DMS79 treated with DMSO at 0.1 percent for 48 hours (cell line): Measurements from ENCODE around the gene LDAH.
A peak's percentile ranks its signal among the peaks of the same experiment; 100 is the strongest.
"Not testable (repeated sequence)": the region's sequence is repeated elsewhere in the genome, so short reads cannot be mapped to it uniquely, and the experiment has no call there.

Source experiments
- DNase-seq: peaks from one replicate; lab custom pipeline; 2025; lab: John Stamatoyannopoulos, UW

The LDAH gene

DNA sequence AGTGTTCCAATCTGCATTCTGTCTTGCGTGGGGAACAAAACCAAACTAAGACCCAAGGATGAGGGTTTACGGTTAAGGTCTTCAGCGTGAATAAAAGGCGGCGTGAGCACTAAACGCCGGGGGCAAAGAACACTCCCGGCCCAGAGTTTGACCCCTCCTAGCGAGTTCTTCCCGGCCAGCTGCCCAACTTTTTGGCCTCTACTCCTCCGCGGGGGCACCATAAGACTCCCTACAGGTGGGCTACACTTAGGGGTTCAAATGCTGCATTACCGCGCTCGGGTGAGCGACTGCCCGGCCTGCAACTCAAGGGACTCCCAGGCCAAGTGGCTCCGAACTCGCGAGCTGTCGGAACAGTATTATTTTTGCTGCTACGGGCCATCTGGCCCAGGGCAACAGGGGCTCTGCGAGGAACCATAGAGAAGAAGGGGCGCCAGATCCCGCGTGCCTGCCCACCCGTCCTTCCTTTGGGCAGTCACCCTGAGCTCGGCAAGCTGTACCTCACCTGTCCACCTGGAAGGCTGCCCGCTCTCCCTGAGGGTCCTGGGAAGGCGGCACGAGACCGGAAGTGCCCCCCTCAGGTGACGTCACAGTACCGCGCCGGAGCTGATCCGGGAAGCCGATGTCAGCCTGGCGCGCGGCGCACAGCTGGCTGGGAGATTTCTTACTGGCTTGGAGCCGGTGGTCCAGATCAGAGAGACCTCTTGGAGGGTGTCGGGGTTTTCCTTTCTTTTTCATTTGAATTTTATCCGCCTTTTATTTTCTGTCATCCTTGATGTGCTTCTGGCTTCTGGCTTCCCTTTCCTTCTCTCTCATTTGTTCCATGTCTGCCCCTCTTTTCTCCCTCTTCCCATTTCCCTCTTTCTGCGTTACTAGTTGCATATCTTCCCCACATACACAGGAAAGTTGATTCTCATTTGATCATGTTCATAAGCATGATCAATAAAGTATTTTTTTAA is at the start of gene LDAH:
TSS of gene LDAH (minus strand) at position 567 of the 956 bp plus-strand sequence. CDS start 21,638 bp downstream, outside the sequence.
- peak; percentile 93 for DNase-seq

DNA sequence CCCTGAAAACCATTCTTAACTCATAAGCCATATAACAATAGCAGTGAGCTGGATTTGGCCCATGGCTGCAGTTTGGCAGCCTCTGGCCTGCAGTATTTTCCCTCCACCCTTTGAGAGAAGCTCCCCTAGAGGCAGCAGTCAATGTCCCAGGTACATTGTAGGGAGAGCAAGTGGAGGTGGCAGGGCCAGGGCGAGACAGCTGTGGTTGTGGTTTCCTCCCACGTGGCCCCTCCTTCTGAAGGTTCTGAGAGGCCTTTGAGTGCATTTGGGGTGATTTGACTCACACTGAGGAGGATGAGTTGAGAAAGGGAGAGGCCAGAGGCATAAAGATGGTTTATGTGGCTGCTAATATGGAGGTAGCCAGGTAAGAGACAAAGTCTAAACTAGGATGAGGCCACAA is 45.5 kb upstream of the LDAH start:
- no peak for DNase-seq

DNA sequence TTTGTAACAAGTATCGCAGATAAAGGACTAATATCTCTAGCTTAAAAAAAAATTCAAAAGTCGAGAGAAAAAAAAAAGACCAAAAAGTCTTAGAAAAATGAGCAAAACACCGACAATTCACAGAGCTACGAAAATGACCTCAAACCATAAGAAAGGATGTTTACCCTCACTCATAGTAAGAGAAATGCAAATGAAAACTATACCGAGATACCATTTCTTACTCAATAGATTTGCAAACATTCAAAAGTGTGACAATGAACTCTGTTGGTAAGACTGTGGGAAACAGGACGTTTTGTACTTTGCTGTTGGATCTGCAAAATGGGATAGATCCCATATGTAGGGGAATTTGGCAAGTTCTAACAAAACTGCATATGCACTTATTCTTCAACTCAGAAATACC is 39.9 kb upstream of the LDAH start:
- no peak for DNase-seq

GRCh38 chr2:20855456-20855855 is 32.6 kb upstream of the LDAH start:
- no peak for DNase-seq

- no peak for DNase-seq
These were observed 29.8 kb upstream of the LDAH start for GRCh38 chr2:20852670-20853069.

GRCh38 chr2:20852139-20852538 is 29.2 kb upstream of the LDAH start:
- no peak for DNase-seq

GRCh38 chr2:20844246-20844645 is 21.3 kb upstream of the LDAH start:
- no peak for DNase-seq

DNA sequence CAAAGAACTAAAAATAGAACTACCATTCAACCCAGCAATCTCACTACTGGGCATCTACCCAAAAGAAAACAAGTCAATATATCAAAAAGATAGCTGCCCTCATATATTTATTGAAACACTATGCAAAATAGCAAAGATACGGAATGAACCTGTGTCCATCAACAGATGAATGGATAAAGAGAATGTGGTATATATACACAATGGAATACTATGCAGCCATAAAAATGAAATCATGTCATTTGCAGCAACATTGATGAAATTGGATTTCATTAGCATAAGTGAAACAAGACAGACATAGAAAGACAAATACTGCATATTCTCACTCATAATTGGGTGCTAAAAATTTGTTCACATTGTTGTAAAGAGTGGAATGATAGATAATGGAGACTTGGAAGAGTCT is 16.2 kb upstream of the LDAH start:
- no peak for DNase-seq

DNA sequence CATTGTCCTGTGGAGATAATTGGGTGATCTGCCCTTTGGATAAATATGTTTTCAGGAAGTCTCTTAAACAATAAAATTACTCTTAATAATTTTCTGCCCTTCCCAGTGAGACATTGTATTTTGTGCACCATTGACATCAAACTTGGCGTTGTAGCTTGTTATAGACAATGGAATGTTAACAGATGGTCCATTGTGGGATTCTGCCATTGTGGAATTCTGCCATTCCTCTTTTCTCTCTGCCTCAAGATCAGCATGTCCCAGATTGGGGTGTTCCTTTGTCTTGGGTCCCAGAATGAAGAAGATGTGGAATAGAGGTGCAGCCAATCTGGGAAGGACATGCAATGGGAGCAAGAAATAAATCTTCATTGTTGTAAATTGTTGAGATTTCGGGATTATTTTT is 15.1 kb upstream of the LDAH start:
- no peak for DNase-seq

GRCh38 chr2:20836521-20836920 is 13.6 kb upstream of the LDAH start:
- no peak for DNase-seq

DNA sequence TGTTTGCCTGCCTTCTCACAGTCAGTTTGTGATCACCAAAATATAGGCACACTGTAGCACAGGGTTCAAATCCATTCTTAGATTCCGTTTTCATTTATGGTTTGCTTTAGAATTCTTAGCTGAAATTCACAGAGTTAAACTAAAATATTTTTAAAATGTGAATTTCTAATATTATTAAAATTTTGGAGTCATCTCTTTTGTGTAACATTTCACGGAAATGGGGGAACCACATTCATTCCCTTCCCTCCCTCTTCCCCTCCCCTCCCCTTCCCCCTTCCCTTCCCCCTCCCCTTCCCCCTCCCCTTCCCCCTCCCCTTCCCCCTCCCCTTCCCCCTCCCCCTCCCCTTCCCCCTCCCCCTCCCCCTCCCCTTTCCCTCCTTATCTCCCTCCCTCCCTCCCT is 11.4 kb upstream of the LDAH start:
- no peak for DNase-seq

- DNase-seq = no peak
These were observed 9.7 kb upstream of the LDAH start for GRCh38 chr2:20832606-20833005.

GRCh38 chr2:20829861-20830260 is 7.0 kb upstream of the LDAH start:
- DNase-seq = no peak

- DNase-seq = no peak
These were observed 1.0 kb upstream of the LDAH start for GRCh38 chr2:20823917-20824316.

DNA sequence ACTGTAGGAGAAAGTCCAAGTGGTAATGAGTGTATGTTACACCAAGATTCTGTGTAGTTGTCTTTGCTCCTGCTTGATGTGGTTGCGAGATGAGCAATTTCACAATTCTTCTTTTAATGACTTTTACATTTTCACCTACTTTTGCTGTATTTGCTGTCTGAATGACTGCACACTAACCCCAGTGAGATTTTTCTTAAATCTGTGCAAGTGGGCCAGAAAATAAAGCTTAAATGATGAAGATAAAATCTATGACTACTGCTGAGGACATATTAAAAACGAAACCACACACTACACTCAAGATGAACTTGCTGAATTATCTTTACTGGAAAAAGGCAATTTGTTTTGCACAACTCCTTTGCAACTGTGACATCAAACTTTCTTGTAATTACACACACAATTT is 4.1 kb downstream of the LDAH start:
- no peak for DNase-seq

DNA sequence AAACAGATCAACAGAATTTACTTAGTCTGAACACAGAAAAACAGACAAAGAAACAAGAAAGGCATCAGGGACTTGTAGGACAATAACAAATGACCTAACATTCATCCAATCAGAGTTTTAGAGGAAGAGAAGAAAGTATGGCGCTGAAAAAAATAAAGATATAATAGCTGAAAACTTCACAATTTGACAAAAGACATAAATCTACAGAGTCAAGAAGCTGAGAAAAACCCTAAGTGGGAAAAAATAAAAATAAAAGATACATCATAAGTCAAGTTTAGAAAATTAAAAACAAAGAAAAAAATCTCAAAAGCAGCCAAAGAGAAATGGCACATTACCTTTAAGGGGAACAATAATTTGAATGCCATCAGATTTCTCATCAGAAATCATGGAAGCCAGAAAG is 7.7 kb downstream of the LDAH start:
- DNase-seq = no peak

- DNase-seq = no peak
These were observed 10.1 kb downstream of the LDAH start for GRCh38 chr2:20812779-20813178.

GRCh38 chr2:20806286-20806685 is 16.6 kb downstream of the LDAH start:
- DNase-seq = no peak

- DNase-seq = no peak
These were observed 18.9 kb downstream of the LDAH start for GRCh38 chr2:20803974-20804373.

GRCh38 chr2:20803226-20803682 is 19.6 kb downstream of the LDAH start:
- no peak for DNase-seq

DNA sequence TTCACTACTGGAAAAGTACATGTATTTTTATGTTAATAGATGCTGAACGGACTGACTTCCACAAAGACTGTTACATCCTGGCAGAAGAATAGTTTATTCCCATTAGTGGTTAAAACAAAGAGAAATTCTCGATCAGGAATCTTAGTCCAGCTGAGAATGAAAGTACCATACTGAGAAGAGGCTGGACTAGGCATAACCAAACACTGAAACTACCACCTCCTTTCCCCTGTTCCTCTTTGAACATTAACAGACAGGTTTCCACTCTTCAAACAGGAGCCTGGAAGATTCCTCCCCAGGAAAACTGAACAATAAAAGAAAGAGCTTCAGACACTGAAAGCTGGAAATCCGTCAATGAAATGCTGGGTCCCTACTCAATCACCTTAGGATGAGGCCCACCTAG is 25.8 kb downstream of the LDAH start:
- DNase-seq = no peak

DNA sequence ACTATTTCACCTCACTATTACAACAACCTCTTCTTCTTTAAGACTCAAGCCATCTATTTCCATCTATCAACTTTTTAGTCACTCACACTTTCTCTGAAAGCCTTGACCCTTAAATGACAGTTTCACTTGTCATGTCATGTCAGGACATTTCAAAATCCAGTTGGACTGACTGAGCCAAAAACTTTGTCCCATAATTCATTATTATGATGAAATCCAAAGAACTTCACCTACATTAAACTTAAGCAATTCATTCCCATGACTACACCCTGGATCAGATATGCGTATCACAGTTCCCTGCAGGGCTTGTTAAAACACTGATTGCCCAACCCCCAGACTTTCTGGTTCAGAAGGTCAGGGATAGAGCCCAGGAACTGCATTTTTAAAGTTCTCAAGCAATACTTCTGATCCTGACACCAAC is 26.5 kb downstream of the LDAH start:
- DNase-seq = no peak

GRCh38 chr2:20793944-20794343 is 29.0 kb downstream of the LDAH start:
- DNase-seq = not testable (repeated sequence)
